ENCODE measurements around the gene RFC3.

GRCh38 chr13:33775339-33776108 lies 42.4 kb upstream of the RFC3 start:
- TF ChIP-seq, protein P1, sequence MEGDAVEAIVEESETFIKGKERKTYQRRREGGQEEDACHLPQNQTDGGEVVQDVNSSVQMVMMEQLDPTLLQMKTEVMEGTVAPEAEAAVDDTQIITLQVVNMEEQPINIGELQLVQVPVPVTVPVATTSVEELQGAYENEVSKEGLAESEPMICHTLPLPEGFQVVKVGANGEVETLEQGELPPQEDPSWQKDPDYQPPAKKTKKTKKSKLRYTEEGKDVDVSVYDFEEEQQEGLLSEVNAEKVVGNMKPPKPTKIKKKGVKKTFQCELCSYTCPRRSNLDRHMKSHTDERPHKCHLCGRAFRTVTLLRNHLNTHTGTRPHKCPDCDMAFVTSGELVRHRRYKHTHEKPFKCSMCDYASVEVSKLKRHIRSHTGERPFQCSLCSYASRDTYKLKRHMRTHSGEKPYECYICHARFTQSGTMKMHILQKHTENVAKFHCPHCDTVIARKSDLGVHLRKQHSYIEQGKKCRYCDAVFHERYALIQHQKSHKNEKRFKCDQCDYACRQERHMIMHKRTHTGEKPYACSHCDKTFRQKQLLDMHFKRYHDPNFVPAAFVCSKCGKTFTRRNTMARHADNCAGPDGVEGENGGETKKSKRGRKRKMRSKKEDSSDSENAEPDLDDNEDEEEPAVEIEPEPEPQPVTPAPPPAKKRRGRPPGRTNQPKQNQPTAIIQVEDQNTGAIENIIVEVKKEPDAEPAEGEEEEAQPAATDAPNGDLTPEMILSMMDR (IDR thresholded peaks at IDR 0.05), result no peak
- TF ChIP-seq POLR2A (IDR thresholded peaks at IDR 0.05), result no peak

Data from Peyer's patch (tissue), 4 donors.